HEK293T (cell line): ENCODE measurements around the gene MYH7.
"Not testable (repeated sequence)": the region's sequence is repeated elsewhere in the genome, so short reads cannot be mapped to it uniquely, and the experiment has no call there.

Source experiments
- CTCF ChIA-PET: fragments of 350-600 bp; formaldehyde crosslinking; extraction: SDS; loops from one replicate; lab custom pipeline; 2021; ENCODE audit warnings: antibody characterized with exemption, inconsistent platforms; lab: Yijun Ruan, JAX
- POLR2A ChIA-PET: fragments of 350-600 bp; formaldehyde crosslinking; extraction: SDS; loops from one replicate; lab custom pipeline; 2020; ENCODE audit warnings: antibody characterized with exemption, inconsistent platforms; lab: Yijun Ruan, JAX
- DNase-seq: peaks from one replicate; pipeline ENCODE4 v3.0.0; 2012; ENCODE audit warnings: mixed read lengths; ENCODE audit errors: extremely low spot score
- ARNT ChIP-seq: fragments of 450-650 bp; IDR thresholded peaks from 2 replicates; pipeline ENCODE4 v1.6.1; 2017; ENCODE audit warnings: mild to moderate bottlenecking
- BHLHE40 ChIP-seq: fragments of 450-650 bp; IDR thresholded peaks from 2 replicates; pipeline ENCODE4 v1.6.1; 2016; ENCODE audit warnings: mild to moderate bottlenecking, moderate library complexity, borderline replicate concordance
- CTBP1 ChIP-seq: fragments of 450-650 bp; IDR thresholded peaks from 2 replicates; pipeline ENCODE4 v1.6.1; 2016; ENCODE audit warnings: borderline replicate concordance
- ELF4 ChIP-seq: fragments of 450-650 bp; IDR thresholded peaks from 2 replicates; pipeline ENCODE4 v1.6.1; 2017; ENCODE audit warnings: antibody characterized with exemption
- FOXA1 ChIP-seq: fragments of 450-650 bp; IDR thresholded peaks from 2 replicates; pipeline ENCODE4 v1.6.1; 2016; ENCODE audit warnings: mild to moderate bottlenecking
- FOXK2 ChIP-seq: fragments of 450-650 bp; IDR thresholded peaks from 2 replicates; pipeline ENCODE4 v1.6.1; 2016; ENCODE audit warnings: mild to moderate bottlenecking
- FOXM1 ChIP-seq: fragments of 450-650 bp; IDR thresholded peaks from 2 replicates; pipeline ENCODE4 v1.6.1; 2017; ENCODE audit warnings: mild to moderate bottlenecking, borderline replicate concordance
- HDGF ChIP-seq: fragments of 450-650 bp; IDR thresholded peaks from 2 replicates; pipeline ENCODE4 v1.6.1; 2017; ENCODE audit warnings: antibody characterized with exemption, borderline replicate concordance
- L3MBTL2 ChIP-seq: fragments of 450-650 bp; conservative IDR thresholded peaks from 2 replicates; pipeline ENCODE4 v1.6.1; 2016; ENCODE audit warnings: mild to moderate bottlenecking
- LEF1 ChIP-seq: fragments of 450-650 bp; IDR thresholded peaks from 2 replicates; pipeline ENCODE4 v1.6.1; 2017; ENCODE audit warnings: mild to moderate bottlenecking, borderline replicate concordance
- NFRKB ChIP-seq: fragments of 450-650 bp; IDR thresholded peaks from 2 replicates; pipeline ENCODE4 v1.6.1; 2016; ENCODE audit warnings: mild to moderate bottlenecking, moderate library complexity
- SP1 ChIP-seq: fragments of 450-650 bp; IDR thresholded peaks from 2 replicates; pipeline ENCODE4 v1.6.1; 2017
- SUZ12 ChIP-seq: fragments of 450-650 bp; IDR thresholded peaks from 2 replicates; pipeline ENCODE4 v1.6.1; 2016; ENCODE audit warnings: mild to moderate bottlenecking
- TARDBP ChIP-seq: fragments of 450-650 bp; IDR thresholded peaks from 2 replicates; pipeline ENCODE4 v1.6.1; 2016
- ZNF384 ChIP-seq: fragments of 450-650 bp; IDR thresholded peaks from 2 replicates; pipeline ENCODE4 v1.6.1; 2016
- TF ChIP-seq, protein P1 (sequence below): fragments of 450-650 bp; IDR thresholded peaks from 2 replicates; pipeline ENCODE4 v1.6.1; 2016

The MYH7 gene

DNA sequence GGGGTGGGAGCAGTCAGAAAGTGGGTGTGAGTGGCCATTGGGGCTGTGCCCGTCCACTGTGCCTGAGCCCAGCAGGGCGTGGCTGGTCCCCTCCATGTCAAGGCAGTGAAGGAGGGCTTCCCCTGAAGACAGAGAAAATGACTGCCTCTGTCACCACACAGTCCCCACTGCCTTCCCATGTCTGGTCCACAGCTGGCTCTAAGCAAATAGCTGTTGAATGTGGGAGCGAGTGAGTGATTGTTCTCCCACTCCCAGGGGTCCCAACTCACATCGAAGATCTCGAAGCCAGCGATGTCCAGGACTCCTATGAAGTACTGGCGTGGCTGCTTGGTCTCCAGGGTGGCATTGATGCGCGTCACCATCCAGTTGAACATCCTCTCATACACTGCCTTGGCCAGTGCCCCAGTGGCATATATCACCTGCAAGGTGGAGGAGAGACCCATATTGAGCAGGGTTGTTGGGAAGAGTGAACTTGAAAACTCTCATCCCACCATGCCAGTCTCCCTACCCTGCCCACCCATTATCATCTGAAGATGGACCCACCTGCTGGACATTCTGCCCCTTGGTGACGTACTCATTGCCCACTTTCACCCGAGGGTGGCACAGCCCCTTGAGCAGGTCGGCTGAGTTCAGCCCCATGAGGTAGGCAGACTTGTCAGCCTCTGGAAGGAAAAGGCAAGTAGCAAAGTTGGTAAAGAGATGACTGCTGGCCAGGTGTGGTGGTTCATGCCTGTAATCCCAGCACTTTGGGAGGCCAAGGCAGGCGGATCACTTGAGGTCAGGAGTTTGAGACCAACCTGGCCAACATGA, 6.6 kb downstream of the MYH7 start:
- ChIA-PET CTCF (no interaction called here), POLR2A (no interaction called here)
- no peak for DNase-seq
- TF ChIP-seq ARNT = no peak
- TF ChIP-seq HDGF = no peak
- no peak for TF ChIP-seq SP1
- TF ChIP-seq LEF1 = no peak
- no peak for TF ChIP-seq ZNF384
- no peak for TF ChIP-seq FOXK2
- TF ChIP-seq FOXA1 = no peak
- TF ChIP-seq, protein P1, sequence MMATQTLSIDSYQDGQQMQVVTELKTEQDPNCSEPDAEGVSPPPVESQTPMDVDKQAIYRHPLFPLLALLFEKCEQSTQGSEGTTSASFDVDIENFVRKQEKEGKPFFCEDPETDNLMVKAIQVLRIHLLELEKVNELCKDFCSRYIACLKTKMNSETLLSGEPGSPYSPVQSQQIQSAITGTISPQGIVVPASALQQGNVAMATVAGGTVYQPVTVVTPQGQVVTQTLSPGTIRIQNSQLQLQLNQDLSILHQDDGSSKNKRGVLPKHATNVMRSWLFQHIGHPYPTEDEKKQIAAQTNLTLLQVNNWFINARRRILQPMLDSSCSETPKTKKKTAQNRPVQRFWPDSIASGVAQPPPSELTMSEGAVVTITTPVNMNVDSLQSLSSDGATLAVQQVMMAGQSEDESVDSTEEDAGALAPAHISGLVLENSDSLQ = no peak
- TF ChIP-seq SUZ12 = no peak
- no peak for TF ChIP-seq TARDBP
- TF ChIP-seq FOXM1 = no peak

DNA sequence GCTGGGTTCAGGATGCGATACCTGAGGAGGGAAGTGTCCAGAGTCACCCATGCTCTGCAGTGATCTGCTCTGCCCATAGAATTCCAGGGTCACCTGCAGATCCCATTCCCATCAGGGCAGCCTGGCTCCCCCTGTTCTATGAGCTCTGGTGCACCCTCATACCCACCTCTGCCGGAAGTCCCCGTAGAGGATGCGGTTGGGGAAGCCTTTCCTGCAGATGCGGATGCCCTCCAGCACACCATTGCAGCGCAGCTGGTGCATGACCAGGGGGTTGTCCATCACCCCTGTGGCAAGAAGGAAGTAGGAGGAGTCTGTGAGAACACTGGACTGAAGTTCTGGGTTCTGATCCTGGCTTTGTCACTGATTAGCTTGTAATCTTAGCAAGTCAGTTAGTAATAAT, 9.7 kb downstream of the MYH7 start:
- CTCF ChIA-PET, POLR2A ChIA-PET, DNase-seq: not testable (repeated sequence)

DNA sequence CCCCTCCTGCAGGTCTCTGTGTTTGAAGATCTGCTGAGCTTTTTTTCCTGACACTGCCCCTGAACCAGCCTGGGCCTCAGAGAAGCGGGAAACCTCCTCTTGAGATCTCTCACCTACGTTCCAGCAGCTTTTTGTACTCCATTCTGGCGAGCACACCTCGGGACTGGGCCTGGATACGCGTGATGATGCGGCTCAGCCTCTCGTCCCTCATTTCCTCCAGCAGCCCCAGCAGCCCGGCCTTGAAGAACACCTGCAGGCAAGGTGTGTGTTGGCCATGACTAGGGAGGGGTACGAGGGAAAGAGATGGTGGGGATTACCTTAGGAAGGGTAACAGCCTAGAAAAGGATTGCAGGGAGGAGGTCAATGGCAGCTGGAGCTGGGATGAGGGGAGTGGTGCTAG, 10.3 kb downstream of the MYH7 start:
- ChIA-PET CTCF (interaction anchor here (0.6 kb wide), 1 partner anchor 12 kb away, joined by 3 read pairs; no protein-coding TSS in a partner anchor), POLR2A (no interaction called here)
- TF ChIP-seq, protein P1 = no peak
- TF ChIP-seq CTBP1 = no peak
- TF ChIP-seq TARDBP = no peak
- no peak for TF ChIP-seq HDGF
- TF ChIP-seq ELF4 = no peak
- TF ChIP-seq BHLHE40 = no peak
- no peak for TF ChIP-seq L3MBTL2
- TF ChIP-seq ZNF384 = no peak
- no peak for TF ChIP-seq SUZ12
- TF ChIP-seq FOXM1 = no peak
- no peak for TF ChIP-seq ARNT
- no peak for DNase-seq

DNA sequence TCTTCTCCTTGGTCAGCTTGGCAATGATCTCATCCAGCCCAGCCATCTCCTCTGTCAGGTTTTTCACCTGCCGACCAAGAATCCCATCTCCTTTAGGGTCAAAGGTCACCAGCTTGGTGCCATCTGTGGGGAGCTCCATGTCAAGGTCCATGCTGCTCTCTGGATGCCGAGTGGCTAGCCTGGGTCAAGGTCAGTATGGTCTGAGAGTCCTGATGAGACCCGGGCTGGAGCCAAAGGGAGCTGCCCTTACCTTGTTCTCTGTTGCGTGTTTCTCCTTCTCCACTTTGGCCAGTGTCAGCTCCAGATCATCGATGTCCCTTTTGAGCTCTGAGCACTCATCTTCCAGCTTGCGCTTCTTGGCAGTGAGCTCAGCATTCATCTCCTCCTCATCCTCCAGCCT, 11.8 kb downstream of the MYH7 start:
- TF ChIP-seq FOXA1 = no peak
- no peak for TF ChIP-seq NFRKB
- TF ChIP-seq FOXK2 = no peak
- no peak for TF ChIP-seq TARDBP
- no peak for TF ChIP-seq SP1
- TF ChIP-seq FOXM1 = no peak
- no peak for TF ChIP-seq L3MBTL2
- TF ChIP-seq LEF1 = no peak
- TF ChIP-seq HDGF = no peak
- TF ChIP-seq BHLHE40 = no peak
- no peak for DNase-seq
- CTCF ChIA-PET = no interaction called here
- POLR2A ChIA-PET = interaction anchor here (1.5 kb wide), 1 partner anchor 103 kb away, joined by 3 read pairs; no protein-coding TSS in a partner anchor

DNA sequence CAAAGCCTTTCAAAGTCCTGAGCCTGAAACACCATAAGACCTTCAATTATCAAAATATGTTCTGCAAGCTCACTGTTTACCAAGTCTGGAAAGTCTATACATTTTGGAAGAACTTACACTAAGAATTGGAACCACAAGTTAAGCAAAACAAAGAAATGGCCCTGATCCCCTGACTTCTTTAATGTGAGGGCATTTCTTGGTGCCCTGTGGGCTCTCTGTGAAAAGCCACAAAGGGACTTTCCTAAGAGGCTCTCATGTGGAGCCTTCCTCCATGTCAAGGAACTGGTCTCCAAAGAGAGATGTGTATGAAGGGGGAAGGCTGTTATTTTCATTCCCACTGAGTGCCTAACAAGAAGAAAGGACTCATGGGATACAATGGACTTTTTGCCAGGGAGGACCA, 13.9 kb downstream of the MYH7 start:
- no peak for TF ChIP-seq HDGF
- no peak for TF ChIP-seq SP1
- TF ChIP-seq ELF4 = no peak
- no peak for TF ChIP-seq L3MBTL2
- no peak for TF ChIP-seq BHLHE40
- no peak for TF ChIP-seq ARNT
- no peak for TF ChIP-seq CTBP1
- TF ChIP-seq, protein P1 = no peak
- TF ChIP-seq ZNF384 = no peak
- no peak for TF ChIP-seq FOXK2
- TF ChIP-seq SUZ12 = no peak
- no peak for TF ChIP-seq LEF1
- TF ChIP-seq TARDBP = no peak
- TF ChIP-seq NFRKB = no peak
- TF ChIP-seq FOXM1 = no peak
- TF ChIP-seq FOXA1 = no peak
- ChIA-PET CTCF (no interaction called here), POLR2A (no interaction called here)
- DNase-seq = no peak

DNA sequence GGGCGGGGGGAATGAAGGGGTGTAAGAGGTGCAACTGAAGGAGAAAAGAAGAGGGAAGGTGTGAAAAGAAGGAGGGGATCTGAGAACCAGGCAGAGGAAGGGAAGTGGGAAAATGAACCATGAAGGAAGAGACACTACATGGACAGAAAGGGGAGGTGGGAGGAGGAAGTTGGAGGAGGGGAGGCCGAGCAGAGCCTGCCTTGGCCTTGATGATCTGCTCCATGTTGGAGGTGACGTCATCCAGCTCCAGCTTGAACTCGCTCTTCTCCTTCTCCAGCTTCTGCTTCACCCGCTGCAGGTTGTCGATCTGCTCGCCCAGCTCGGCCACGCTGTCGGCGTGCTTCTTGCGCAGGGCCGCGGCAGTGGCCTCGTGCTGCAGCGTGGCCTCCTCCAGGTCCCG, 15.8 kb downstream of the MYH7 start:
- CTCF ChIA-PET, POLR2A ChIA-PET, DNase-seq: not testable (repeated sequence)

DNA sequence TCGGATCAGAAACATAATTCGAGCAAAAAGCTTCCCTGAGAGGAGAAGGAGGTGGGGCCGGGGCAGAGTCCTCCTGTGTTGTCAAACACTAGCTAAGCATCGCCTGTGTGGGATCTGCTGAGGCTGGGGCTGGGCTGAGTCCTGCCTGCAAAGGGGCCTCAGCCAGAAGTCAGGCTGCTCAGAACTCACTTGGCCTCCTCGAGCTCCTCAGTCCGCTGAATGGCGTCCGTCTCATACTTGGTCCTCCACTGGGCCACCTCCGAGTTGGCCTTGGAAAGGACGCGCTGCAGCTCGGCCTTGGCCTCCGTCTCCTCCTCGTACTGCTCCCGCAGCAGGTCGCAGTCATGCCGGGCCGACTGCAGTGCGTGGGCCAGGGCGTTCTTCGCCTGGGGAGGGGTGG, 17.4 kb downstream of the MYH7 start:
- ChIA-PET CTCF (no interaction called here), POLR2A (no interaction called here)
- TF ChIP-seq SUZ12 = no peak
- no peak for TF ChIP-seq FOXK2
- no peak for TF ChIP-seq FOXA1
- TF ChIP-seq SP1 = no peak
- DNase-seq = no peak

DNA sequence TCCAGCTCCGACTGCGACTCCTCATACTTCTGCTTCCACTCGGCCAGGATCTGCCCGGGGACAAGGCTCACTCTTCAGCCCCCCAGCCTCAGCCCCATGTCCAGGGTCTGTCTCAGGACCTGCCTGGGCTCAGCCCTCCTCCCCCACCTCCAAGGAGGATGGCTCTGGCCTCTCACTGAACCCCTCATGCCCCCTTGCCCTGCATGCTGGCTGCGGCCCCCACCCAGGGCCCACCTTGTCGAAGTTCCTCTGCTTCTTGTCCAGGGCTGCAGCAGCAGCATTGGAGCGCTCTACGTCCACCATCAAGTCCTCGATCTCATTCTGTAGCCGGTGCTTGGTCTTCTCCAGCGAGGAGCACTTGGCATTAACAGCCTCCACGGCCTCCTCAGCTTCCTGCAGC, 18.2 kb downstream of the MYH7 start:
- DNase-seq, CTCF ChIA-PET, POLR2A ChIA-PET: not testable (repeated sequence)
